H7 (cell line): ENCODE results near the gene DNAH6. TPM values are rescaled to one million over a fixed set of nuclear protein-coding genes. Genes with fewer than 3 reads are reported as not detected.

Experiments used
- DNase-seq: peaks from one replicate; pipeline ENCODE4 v3.0.0; 2012
- H3K27me3 ChIP-seq: 2 replicates; pipeline ENCODE4 v1.6.0; 2011; ENCODE audit warnings: mild to moderate bottlenecking, low read length; ENCODE audit not compliant: control insufficient read depth, insufficient read depth
- H3K36me3 ChIP-seq: replicated peaks from 2 replicates; pipeline ENCODE4 v1.5.1; 2011; ENCODE audit warnings: low read length; ENCODE audit not compliant: control insufficient read depth, insufficient read depth
- H3K4me3 ChIP-seq: 2 replicates; pipeline ENCODE4 v1.5.1; 2011; ENCODE audit warnings: low read depth, mild to moderate bottlenecking, control low read depth, low read length, moderate library complexity; ENCODE audit not compliant: insufficient read depth
- total RNA-seq: library from RNA; depleted of rRNA; stranded (reverse); fragments of >200 nt; shearing (Covaris generic); gene quantifications from 2 replicates; pipeline ENCODE4 v1.2.3, GENCODE V29; 2014

The DNAH6 gene
- total RNA-seq, 1 experiment from 2014 or later, result 0.10 TPM

- Histone ChIP-seq H3K4me3 (no peak overlapping the region), H3K36me3 (no peaks in the 10 kb centered on the region; the same call in 1 of the 2 replicates), H3K27me3 (no peaks in the 10 kb centered on the region)
- no peak for DNase-seq
These were observed 324.0 kb downstream of the DNAH6 start for GRCh38 chr2:84840306-84840705.

GRCh38 chr2:84841577-84841976 is 325.3 kb downstream of the DNAH6 start:
- Histone ChIP-seq H3K4me3 (no peak overlapping the region), H3K27me3 (no peaks in the 10 kb centered on the region), H3K36me3 (no peaks in the 10 kb centered on the region; the same call in 1 of the 2 replicates)
- DNase-seq, result no peak

- no peak overlapping the region for H3K4me3 ChIP-seq
- DNase-seq, result no peak
- no peaks in the 10 kb centered on the region for H3K27me3 ChIP-seq
- no peaks in the 10 kb centered on the region for H3K36me3 ChIP-seq
These were observed 327.8 kb downstream of the DNAH6 start for GRCh38 chr2:84844141-84844540.

GRCh38 chr2:84846041-84846663 is 329.9 kb downstream of the DNAH6 start:
- no peaks in the 10 kb centered on the region for H3K27me3 ChIP-seq
- no peak for DNase-seq
- H3K36me3 ChIP-seq, result no peaks in the 10 kb centered on the region
- no peak overlapping the region for H3K4me3 ChIP-seq

GRCh38 chr2:84846741-84847142 is 330.4 kb downstream of the DNAH6 start:
- Histone ChIP-seq H3K4me3 (no peak overlapping the region), H3K36me3 (no peaks in the 10 kb centered on the region), H3K27me3 (no peaks in the 10 kb centered on the region)
- DNase-seq, result no peak

- Histone ChIP-seq H3K27me3 (no peaks in the 10 kb centered on the region), H3K36me3 (no peaks in the 10 kb centered on the region), H3K4me3 (no peak overlapping the region)
- DNase-seq, result no peak
These were observed 331.2 kb downstream of the DNAH6 start for GRCh38 chr2:84847326-84848050.

- no peak for DNase-seq
- Histone ChIP-seq H3K36me3 (no peaks in the 10 kb centered on the region), H3K27me3 (peaks cover under 1% of the 10 kb centered on the region), H3K4me3 (no peak overlapping the region)
These were observed 333.1 kb downstream of the DNAH6 start for GRCh38 chr2:84849271-84849952.

GRCh38 chr2:84850471-84850870 is 334.2 kb downstream of the DNAH6 start:
- no peak overlapping the region for H3K4me3 ChIP-seq
- no peaks in the 10 kb centered on the region for H3K36me3 ChIP-seq
- H3K27me3 ChIP-seq, result peaks cover 9% of the 10 kb centered on the region
- DNase-seq, result no peak

- H3K27me3 ChIP-seq, result peaks cover 15% of the 10 kb centered on the region
- DNase-seq, result no peak
- H3K4me3 ChIP-seq, result no peak overlapping the region
- H3K36me3 ChIP-seq, result no peaks in the 10 kb centered on the region
These were observed 335.6 kb downstream of the DNAH6 start for GRCh38 chr2:84851876-84852275.

- H3K27me3 ChIP-seq, result peaks cover 17% of the 10 kb centered on the region
- no peak overlapping the region for H3K4me3 ChIP-seq
- no peak for DNase-seq
- H3K36me3 ChIP-seq, result no peaks in the 10 kb centered on the region
These were observed 338.6 kb downstream of the DNAH6 start for GRCh38 chr2:84854850-84855249.

GRCh38 chr2:84855731-84856130 is 339.4 kb downstream of the DNAH6 start:
- no peaks in the 10 kb centered on the region for H3K36me3 ChIP-seq
- H3K27me3 ChIP-seq, result peaks cover 17% of the 10 kb centered on the region
- peak; percentile 70 for DNase-seq
- no peak overlapping the region for H3K4me3 ChIP-seq

GRCh38 chr2:84856787-84857186 is 340.5 kb downstream of the DNAH6 start:
- Histone ChIP-seq H3K27me3 (peaks cover 17% of the 10 kb centered on the region), H3K4me3 (no peak overlapping the region), H3K36me3 (no peaks in the 10 kb centered on the region)
- DNase-seq, result no peak

GRCh38 chr2:84857566-84857965 is 341.3 kb downstream of the DNAH6 start:
- no peak for DNase-seq
- Histone ChIP-seq H3K4me3 (no peak overlapping the region), H3K36me3 (no peaks in the 10 kb centered on the region), H3K27me3 (peaks cover 17% of the 10 kb centered on the region)

- peak; percentile 66 for DNase-seq
These were observed 341.8 kb downstream of the DNAH6 start for GRCh38 chr2:84858123-84858522.

GRCh38 chr2:84858937-84859336 is 342.6 kb downstream of the DNAH6 start:
- no peaks in the 10 kb centered on the region for H3K36me3 ChIP-seq
- DNase-seq, result no peak
- H3K27me3 ChIP-seq, result peaks cover 17% of the 10 kb centered on the region
- no peak overlapping the region for H3K4me3 ChIP-seq

More at GRCh38 chr2:84858123-84858522, 341.8 kb downstream of the DNAH6 start:
- H3K4me3 ChIP-seq, result no peak overlapping the region
- H3K27me3 ChIP-seq, result peaks cover 17% of the 10 kb centered on the region
- no peaks in the 10 kb centered on the region for H3K36me3 ChIP-seq
